A549 (cell line): ENCODE data around the gene BANP. TPM values are rescaled to one million over a fixed set of nuclear protein-coding genes. Genes with fewer than 3 reads are reported as not detected.

Source experiments
- ATAC-seq, 2 experiments: fragments of 200-7000 bp in 1 of 2; fragments of >200 bp in 1 of 2; cut with Nextera tagmentation in 1 of 2; cut with Tn5 transposase in 1 of 2; 3 replicates each; pipeline versions ENCODE4 v1.8.0 to v1.9.1; 2018 to 2020; ENCODE audit warnings: mild to moderate bottlenecking in 1 of 2, moderate library complexity in 1 of 2
- CTCF ChIA-PET: fragments of 300-600 bp; sonication (Branson Sonifier 250); formaldehyde crosslinking; extraction: SDS; loops from one replicate; lab custom pipeline; 2021; ENCODE audit warnings: antibody characterized with exemption, inconsistent platforms; lab: Yijun Ruan, JAX
- POLR2A ChIA-PET: fragments of 350-600 bp; formaldehyde crosslinking; extraction: SDS; loops from one replicate; lab custom pipeline; 2021; ENCODE audit warnings: antibody characterized with exemption, inconsistent platforms; lab: Yijun Ruan, JAX
- DNase-seq, 2 experiments: peaks; one replicate each; pipeline versions ENCODE4 v3.0.0 to v3.0.0-alpha.2; 2011 to 2016; ENCODE audit warnings: low read depth in 1 of 2, low spot score in 1 of 2
- FAIRE-seq: peaks from 2 replicates; lab custom pipeline; 2011; peaks lifted over from hg19 to GRCh38; lab: Jason Lieb, UNC
- H3K27ac ChIP-seq, 2 experiments: fragments of >200 bp; sonication (Bioruptor Twin); formaldehyde crosslinking; 3 replicates each; pipeline ENCODE4 v1.5.1; 2016 to 2017
- H3K4me1 ChIP-seq: fragments of >200 bp; sonication (Bioruptor Twin); formaldehyde crosslinking; 3 replicates; pipeline ENCODE4 v1.6.1; 2016
- H3K4me2 ChIP-seq: fragments of >200 bp; sonication (Bioruptor Twin); formaldehyde crosslinking; 3 replicates; pipeline ENCODE4 v1.6.1; 2016
- H3K4me3 ChIP-seq: fragments of >200 bp; sonication (Bioruptor Twin); formaldehyde crosslinking; 3 replicates; pipeline ENCODE4 v1.5.1; 2016
- H3K9me3 ChIP-seq: fragments of >200 bp; sonication (Bioruptor Twin); formaldehyde crosslinking; 3 replicates; pipeline ENCODE4 v1.6.1; 2016
- ATOH8 ChIP-seq: fragments of 250-450 bp; sonication (Bioruptor Pico); IDR thresholded peaks from 2 replicates; pipeline ENCODE4 v1.5.0; 2020; ENCODE audit warnings: low read depth, mild to moderate bottlenecking, moderate library complexity
- BHLHE40 ChIP-seq: IDR thresholded peaks from 2 replicates; pipeline ENCODE4 v1.6.1; 2012; ENCODE audit warnings: low read depth, low read length, inconsistent platforms
- CEBPB ChIP-seq, 2 experiments: fragments of >200 bp in 1 of 2; sonication (Bioruptor Twin) in 1 of 2; formaldehyde crosslinking in 1 of 2; IDR thresholded peaks; 2 replicates each; pipeline ENCODE4 v1.6.1; 2012 to 2016
- CHD2 ChIP-seq: fragments of 150-350 bp; IDR thresholded peaks from 2 replicates; pipeline ENCODE4 v1.6.1; 2014; ENCODE audit warnings: low read length; ENCODE audit not compliant: partially characterized antibody
- CTCF ChIP-seq: fragments of >200 bp; sonication (Bioruptor Twin); formaldehyde crosslinking; IDR thresholded peaks from 3 replicates; pipeline ENCODE4 v1.5.1; 2016
- EHF ChIP-seq: fragments of 250-450 bp; sonication (Bioruptor Pico); IDR thresholded peaks from 2 replicates; pipeline ENCODE4 v1.5.0; 2020; ENCODE audit warnings: mild to moderate bottlenecking
- EHMT2 ChIP-seq: fragments of 200-600 bp; sonication (generic); IDR thresholded peaks from 2 replicates; pipeline ENCODE4 v1.6.1; 2016; ENCODE audit warnings: antibody characterized with exemption, low read depth, mild to moderate bottlenecking, moderate library complexity
- FOSL2 ChIP-seq, 2 experiments: fragments of 450-650 bp in 1 of 2; fragments of >200 bp in 1 of 2; sonication (Bioruptor Twin) in 1 of 2; formaldehyde crosslinking; IDR thresholded peaks; 2 replicates each; pipeline versions ENCODE4 v1.5.0 to v1.6.1; 2016 to 2020; ENCODE audit warnings: mild to moderate bottlenecking in 1 of 2, moderate library complexity in 1 of 2
- HOXA7 ChIP-seq: fragments of 250-450 bp; sonication (Bioruptor Pico); IDR thresholded peaks from 2 replicates; pipeline ENCODE4 v1.5.0; 2020; ENCODE audit warnings: mild to moderate bottlenecking, moderate library complexity
- HOXB13 ChIP-seq: fragments of 250-450 bp; sonication (Bioruptor Pico); IDR thresholded peaks from 2 replicates; pipeline ENCODE4 v1.5.0; 2020; ENCODE audit warnings: low read depth, mild to moderate bottlenecking, moderate library complexity
- MAFK ChIP-seq: fragments of 450-650 bp; IDR thresholded peaks from 2 replicates; pipeline ENCODE4 v1.6.1; 2014; ENCODE audit not compliant: partially characterized antibody
- MAX ChIP-seq: IDR thresholded peaks from 2 replicates; pipeline ENCODE4 v1.6.1; 2012
- MYC ChIP-seq: IDR thresholded peaks from 2 replicates; pipeline ENCODE4 v1.6.1; 2012; ENCODE audit warnings: mild to moderate bottlenecking, inconsistent platforms, low read length, improper control_type of control experiment, borderline replicate concordance
- NR3C1 ChIP-seq: fragments of >200 bp; sonication (Bioruptor Twin); formaldehyde crosslinking; IDR thresholded peaks from 3 replicates; pipeline ENCODE4 v1.6.1; 2017
- PBX3 ChIP-seq: IDR thresholded peaks from 2 replicates; pipeline ENCODE4 v1.6.1; 2012
- RAD21 ChIP-seq, 2 experiments: fragments of >200 bp in 1 of 2; sonication (Bioruptor Twin) in 1 of 2; formaldehyde crosslinking in 1 of 2; IDR thresholded peaks in 1 of 2; conservative IDR thresholded peaks in 1 of 2; 2 replicates in 1 of 2; 3 replicates in 1 of 2; pipeline ENCODE4 v1.6.1; 2012 to 2018; ENCODE audit warnings: inconsistent platforms in 1 of 2
- RCOR1 ChIP-seq: fragments of 150-350 bp; IDR thresholded peaks from 2 replicates; pipeline ENCODE4 v1.6.1; 2014; ENCODE audit warnings: antibody characterized with exemption, low read length, low read depth
- TP53 ChIP-seq: fragments of 250-450 bp; sonication (Bioruptor Pico); IDR thresholded peaks from 2 replicates; pipeline ENCODE4 v1.5.0; 2021; ENCODE audit warnings: mild to moderate bottlenecking, moderate library complexity
- WGBS: methylation state at CpG from one replicate; pipeline ENCODE4 v1.1.6; 2017; ENCODE audit errors: missing lambda C conversion rate; 5-methylcytosine and 5-hydroxymethylcytosine counted together
- polyA plus RNA-seq, 4 experiments: library from polyadenylated mRNA; depleted of rRNA in 3 of 4; stranded (reverse); fragments of >200 nt; fragmentation: RNase III in 1 of 4; extraction: RNeasy Plus Mini Kit Qiagen cat#74134 plus additional on column Dnase treatment in 1 of 4; gene quantifications; 2 replicates in 3 of 4; 3 replicates in 1 of 4; pipeline ENCODE4 v1.2.3, GENCODE V29; 2011 to 2017

The BANP gene
- polyA plus RNA-seq, 2 of the 4 experiments (the other 2 are of a cell fraction) = 17.1 to 17.2 TPM

- WGBS = 94% methylated on average over 27 of the region's 27 CpGs
- Histone ChIP-seq H3K27ac (no peak overlapping the region), H3K4me3 (no peak overlapping the region), H3K4me2 (no peak overlapping the region), H3K4me1 (no peaks in the 10 kb centered on the region), H3K9me3 (no peaks in the 10 kb centered on the region)
- no peak for ATAC-seq
- POLR2A ChIA-PET = no interaction called here
- DNase-seq = no peak
- no peak for TF ChIP-seq EHF (CRISPR knock-in tag)
- TF ChIP-seq NR3C1 = no peak
- TF ChIP-seq HOXB13 (CRISPR knock-in tag) = no peak
- TF ChIP-seq CEBPB (IDR thresholded peaks at IDR 0.05) = no peak
- TF ChIP-seq MAFK = no peak
- TF ChIP-seq FOSL2 (IDR thresholded peaks at IDR 0.05) = no peak
- no peak for TF ChIP-seq FOSL2 (CRISPR knock-in tag; IDR thresholded peaks at IDR 0.05)
- TF ChIP-seq RCOR1 = no peak
- TF ChIP-seq TP53 (CRISPR knock-in tag) = no peak
- no peak for TF ChIP-seq BHLHE40
- TF ChIP-seq PBX3 = no peak
- no peak for TF ChIP-seq MYC
- no peak for TF ChIP-seq MAX
- CTCF ChIA-PET = interaction anchor here (0.7 kb wide), 1 partner anchor 1441 kb away, joined by 3 read pairs; no protein-coding TSS in a partner anchor
- FAIRE-seq = no peak
Observed at GRCh38 chr16:88059701-88060386, 108.6 kb downstream of the BANP start.

- no peaks in the 10 kb centered on the region for H3K4me1 ChIP-seq
- WGBS = 93% methylated on average over 22 of the region's 30 CpGs
- H3K9me3 ChIP-seq = no peaks in the 10 kb centered on the region
- DNase-seq (no peak), ATAC-seq (no peak), FAIRE-seq (no peak)
- ChIA-PET CTCF (no interaction called here), POLR2A (no interaction called here)
- no peak overlapping the region for H3K4me2 ChIP-seq
- H3K4me3 ChIP-seq = no peak overlapping the region
- H3K27ac ChIP-seq = no peak overlapping the region
- no peak for TF ChIP-seq EHMT2
- TF ChIP-seq HOXA7 (CRISPR knock-in tag) = no peak
- no peak for TF ChIP-seq NR3C1
- TF ChIP-seq ATOH8 (CRISPR knock-in tag) = no peak
- no peak; the same call in 2 of the 3 replicates for TF ChIP-seq CTCF
- no peak for TF ChIP-seq FOSL2 (IDR thresholded peaks at IDR 0.05)
- no peak for TF ChIP-seq FOSL2 (CRISPR knock-in tag; IDR thresholded peaks at IDR 0.05)
- no peak for TF ChIP-seq RAD21 (conservative IDR thresholded peaks at IDR 0.05 in 1 of 2, IDR thresholded peaks at IDR 0.05 in 1 of 2)
- no peak for TF ChIP-seq CHD2
Observed at GRCh38 chr16:88060524-88061219, 109.4 kb downstream of the BANP start.
